Vagina (tissue), 2 donors: ENCODE results near the gene PRKCB.

Experiments used
- CTCF ChIP-seq, 3 experiments: fragments of 450-650 bp in 2 of 3; fragments of 200-600 bp in 1 of 3; sonication (generic) in 1 of 3; IDR thresholded peaks; one replicate each; pipeline ENCODE4 v1.5.1; 2017 to 2019; ENCODE audit warnings: antibody characterized with exemption in 3 of 3, mild to moderate bottlenecking in 2 of 3, moderate library complexity in 2 of 3
- POLR2A ChIP-seq, 2 donors: fragments of 450-650 bp; IDR thresholded peaks; one replicate each; pipeline ENCODE4 v1.6.1; 2017; ENCODE audit warnings: antibody characterized with exemption in 2 of 2, mild to moderate bottlenecking in 2 of 2, moderate library complexity in 2 of 2
- POLR2AphosphoS5 ChIP-seq, 2 donors: sonication (generic); formaldehyde crosslinking; IDR thresholded peaks; one replicate each; pipeline ENCODE4 v1.9.0; 2017; ENCODE audit warnings: antibody characterized with exemption in 2 of 2, mild to moderate bottlenecking in 2 of 2, low read depth in 1 of 2; ENCODE audit not compliant: insufficient read depth in 1 of 2

GRCh38 chr16:24116989-24117388 lies 281.2 kb downstream of the PRKCB start:
- no peak for TF ChIP-seq CTCF (IDR thresholded peaks at IDR 0.05)
- no peak for TF ChIP-seq POLR2A (IDR thresholded peaks at IDR 0.05)
- TF ChIP-seq POLR2AphosphoS5 (IDR thresholded peaks at IDR 0.05; ENCODE audit: insufficient read depth in 1 of 2, low read depth in 1 of 2) = no peak
